ENCODE results near the gene CDK5RAP1. TPM values are rescaled to one million over a fixed set of nuclear protein-coding genes. Genes with fewer than 3 reads are reported as not detected.

CDK5RAP1 gene
- polyA plus RNA-seq, 2 donors = 19.5 to 29.2 TPM

DNA sequence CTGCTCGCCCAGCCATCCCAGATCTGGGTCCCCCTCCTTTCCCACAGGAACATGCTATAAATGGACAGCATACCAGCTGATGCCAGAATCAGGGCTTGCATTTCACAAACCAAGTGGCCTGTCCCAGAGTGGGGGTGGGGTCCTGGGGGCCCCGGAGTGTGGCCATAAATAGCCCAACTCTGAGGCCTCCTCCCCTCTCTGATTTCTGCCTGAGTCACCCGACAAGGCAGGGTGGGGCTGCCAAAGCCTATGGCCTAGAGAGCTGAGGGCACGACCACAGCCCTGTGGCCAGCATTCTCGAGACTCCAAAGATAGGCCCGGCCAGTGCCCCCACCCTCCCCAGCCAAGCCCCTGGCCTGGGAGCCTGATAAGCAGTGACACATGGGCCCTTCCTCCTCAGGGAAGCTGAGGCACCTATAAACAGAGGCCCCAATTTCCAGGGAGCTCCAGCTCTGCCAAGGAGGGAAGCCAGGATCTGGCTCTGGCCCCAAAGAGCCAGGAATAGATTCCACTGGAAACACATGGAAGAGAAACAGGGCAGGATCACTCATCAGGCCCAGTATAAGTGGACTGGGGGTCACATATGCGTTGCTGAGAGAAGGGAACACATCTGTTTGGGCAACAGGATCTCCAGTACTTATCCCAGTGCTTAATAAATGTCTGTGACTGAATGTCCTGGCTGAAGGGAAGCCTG lies 22.0 kb upstream of the CDK5RAP1 start:
- no peak overlapping the region for H3K4me3 ChIP-seq (ENCODE audit: low read depth in 1 of 2, low read length in 2 of 2)
- 46 to 53% methylated on average over 7 of the region's 7 CpGs for WGBS, 2 donors
- peaks cover 0 to 3% of the 10 kb centered on the region in 2 donors for H3K4me1 ChIP-seq (ENCODE audit: control insufficient read depth in 2 of 2, insufficient read depth in 2 of 2, low read length in 1 of 2)
- H3K36me3 ChIP-seq (ENCODE audit: control insufficient read depth in 2 of 2, insufficient read depth in 2 of 2, low read length in 1 of 2) = no peaks in the 10 kb centered on the region
- H3K9me3 ChIP-seq (ENCODE audit: control insufficient read depth in 2 of 2, insufficient read depth in 1 of 2, low read depth in 1 of 2, low read length in 1 of 2) = no peaks in the 10 kb centered on the region
- peak overlapping the region; percentile 45 to 60 for H3K27ac ChIP-seq (ENCODE audit: low read depth in 2 of 2, low read length in 1 of 2)
- H3K27me3 ChIP-seq (ENCODE audit: control insufficient read depth in 1 of 2, insufficient read depth in 2 of 2, low read length in 2 of 2) = no peaks in the 10 kb centered on the region

DNA sequence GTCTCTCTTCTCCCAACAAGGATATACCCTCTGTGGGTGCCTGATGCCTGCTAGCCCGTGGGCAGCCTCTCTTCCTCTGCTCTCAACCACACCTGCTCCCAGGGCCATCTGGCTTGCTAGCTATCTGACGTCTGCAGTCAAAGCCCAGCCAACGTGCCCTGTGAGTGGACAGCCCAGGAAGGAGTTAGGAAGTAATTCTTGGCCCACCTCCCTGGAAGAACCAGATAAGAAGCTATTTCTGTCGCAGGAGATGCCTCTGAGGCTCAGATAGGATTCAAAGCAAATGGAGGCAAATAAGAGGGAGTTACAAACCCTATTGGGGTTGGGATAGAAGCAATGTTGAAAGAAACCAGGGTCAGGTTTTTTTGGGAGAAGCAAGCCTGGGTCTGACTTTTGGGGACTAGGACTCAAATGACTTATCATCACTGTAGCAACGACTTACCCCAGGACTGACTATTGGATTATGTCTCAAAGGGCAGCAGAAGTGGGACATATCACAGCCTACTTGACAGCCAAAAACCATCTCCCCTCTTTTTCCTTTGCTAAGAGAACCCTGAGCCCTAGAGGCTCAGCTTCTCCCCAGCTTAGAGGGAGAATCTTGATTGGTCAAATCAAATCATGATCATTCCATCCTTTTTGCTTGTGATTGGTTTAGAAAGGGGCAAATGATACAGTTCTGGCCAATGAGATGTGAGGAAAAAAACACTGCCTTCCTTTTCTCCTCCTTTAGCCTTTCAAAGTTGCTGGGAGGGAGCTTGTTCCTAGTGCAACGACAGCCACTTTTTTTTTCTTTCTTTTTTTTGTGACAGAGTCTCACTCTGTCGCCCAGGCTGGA lies 18.0 kb upstream of the CDK5RAP1 start:
- Histone ChIP-seq H3K4me3 (ENCODE audit: low read depth in 1 of 2, low read length in 2 of 2) (no peak overlapping the region), H3K4me1 (ENCODE audit: control insufficient read depth in 2 of 2, insufficient read depth in 2 of 2, low read length in 1 of 2) (peaks cover 0 to 3% of the 10 kb centered on the region in 2 donors), H3K27ac (ENCODE audit: low read depth in 2 of 2, low read length in 1 of 2) (no peak overlapping the region), H3K36me3 (ENCODE audit: control insufficient read depth in 2 of 2, insufficient read depth in 2 of 2, low read length in 1 of 2) (peaks cover 0 to 2% of the 10 kb centered on the region in 2 donors), H3K9me3 (ENCODE audit: control insufficient read depth in 2 of 2, insufficient read depth in 1 of 2, low read depth in 1 of 2, low read length in 1 of 2) (no peaks in the 10 kb centered on the region), H3K27me3 (ENCODE audit: control insufficient read depth in 1 of 2, insufficient read depth in 2 of 2, low read length in 2 of 2) (no peaks in the 10 kb centered on the region)
- WGBS, 2 donors = 58 to 63% methylated on average over 7 of the region's 7 CpGs

DNA sequence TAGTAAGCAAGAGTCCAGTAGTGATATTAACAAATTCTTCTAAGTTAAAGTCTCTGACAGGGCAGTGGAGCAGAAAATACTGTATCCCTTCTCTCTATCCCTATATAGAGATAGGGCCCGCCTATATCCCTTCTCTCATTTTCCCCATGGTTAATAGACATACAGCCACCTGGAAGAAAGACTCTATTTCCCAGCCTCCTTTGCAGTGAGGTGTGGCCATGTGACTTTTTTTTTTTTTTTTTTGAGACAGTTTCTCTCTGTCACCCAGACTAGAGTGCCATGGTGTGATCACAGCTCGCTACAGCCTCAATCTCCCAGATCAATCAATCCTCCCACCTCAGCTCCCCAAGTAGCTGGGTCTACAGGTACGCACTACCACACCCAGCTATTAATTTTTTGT lies 16.7 kb upstream of the CDK5RAP1 start:
- Histone ChIP-seq H3K9me3 (ENCODE audit: control insufficient read depth in 2 of 2, insufficient read depth in 1 of 2, low read depth in 1 of 2, low read length in 1 of 2) (no peaks in the 10 kb centered on the region), H3K27me3 (ENCODE audit: control insufficient read depth in 1 of 2, insufficient read depth in 2 of 2, low read length in 2 of 2) (no peaks in the 10 kb centered on the region), H3K36me3 (ENCODE audit: control insufficient read depth in 2 of 2, insufficient read depth in 2 of 2, low read length in 1 of 2) (peaks cover 0 to 2% of the 10 kb centered on the region in 2 donors), H3K4me1 (ENCODE audit: control insufficient read depth in 2 of 2, insufficient read depth in 2 of 2, low read length in 1 of 2) (no peaks in the 10 kb centered on the region), H3K27ac (ENCODE audit: low read depth in 2 of 2, low read length in 1 of 2) (no peak overlapping the region), H3K4me3 (ENCODE audit: low read depth in 1 of 2, low read length in 2 of 2) (no peak overlapping the region)
- 90 to 91% methylated on average over 3 of the region's 3 CpGs for WGBS, 2 donors

DNA sequence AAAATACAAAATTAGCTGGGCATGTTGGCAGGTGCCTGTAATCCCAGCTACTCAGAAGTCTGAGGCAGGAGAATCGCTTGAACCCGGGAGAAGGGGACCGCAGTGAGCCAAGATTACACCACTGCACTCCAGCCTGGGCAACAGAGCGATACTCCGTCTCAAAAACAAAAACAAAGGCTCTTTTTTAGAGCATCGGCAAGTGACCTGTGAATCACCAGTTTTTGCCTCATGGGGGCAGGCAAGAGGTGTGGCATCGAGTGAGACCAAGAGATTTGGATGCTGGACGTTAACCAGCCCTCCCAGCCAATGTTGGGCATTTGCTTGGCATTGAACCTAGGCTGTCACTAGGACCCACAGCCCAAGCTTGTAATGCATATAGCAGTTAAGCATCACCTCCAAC lies 14.6 kb upstream of the CDK5RAP1 start:
- H3K27ac ChIP-seq (ENCODE audit: low read depth in 2 of 2, low read length in 1 of 2) = no peak overlapping the region
- no peaks in the 10 kb centered on the region for H3K27me3 ChIP-seq (ENCODE audit: control insufficient read depth in 1 of 2, insufficient read depth in 2 of 2, low read length in 2 of 2)
- H3K4me3 ChIP-seq (ENCODE audit: low read depth in 1 of 2, low read length in 2 of 2) = no peak overlapping the region
- no peaks in the 10 kb centered on the region for H3K9me3 ChIP-seq (ENCODE audit: control insufficient read depth in 2 of 2, insufficient read depth in 1 of 2, low read depth in 1 of 2, low read length in 1 of 2)
- H3K4me1 ChIP-seq (ENCODE audit: control insufficient read depth in 2 of 2, insufficient read depth in 2 of 2, low read length in 1 of 2) = no peaks in the 10 kb centered on the region
- H3K36me3 ChIP-seq (ENCODE audit: control insufficient read depth in 2 of 2, insufficient read depth in 2 of 2, low read length in 1 of 2) = peaks cover 0 to 10% of the 10 kb centered on the region in 2 donors
- WGBS, 2 donors = 51 to 54% methylated on average over 8 of the region's 8 CpGs

DNA sequence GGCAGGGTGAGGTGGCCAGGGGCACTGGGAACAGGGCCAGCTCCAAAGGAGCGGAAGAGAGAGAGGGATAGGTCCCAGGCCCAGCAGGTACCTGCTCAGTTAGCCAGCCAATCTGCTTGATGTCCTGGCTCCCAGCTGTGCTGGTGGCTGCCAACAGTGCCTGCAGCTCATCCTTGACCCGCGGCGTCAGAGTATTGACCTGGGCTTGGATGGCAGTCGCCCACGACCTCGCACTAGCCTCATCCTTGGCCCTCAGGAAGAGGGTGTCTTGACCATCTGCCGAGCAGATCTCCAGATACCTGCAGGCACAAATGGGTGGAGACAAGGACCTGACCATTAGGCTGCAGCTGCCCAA lies 11.1 kb upstream of the CDK5RAP1 start:
- 92% methylated on average over 8 of the region's 8 CpGs for WGBS, 2 donors
- Histone ChIP-seq H3K4me1 (ENCODE audit: control insufficient read depth in 2 of 2, insufficient read depth in 2 of 2, low read length in 1 of 2) (no peaks in the 10 kb centered on the region), H3K4me3 (ENCODE audit: low read depth in 1 of 2, low read length in 2 of 2) (no peak overlapping the region), H3K36me3 (ENCODE audit: control insufficient read depth in 2 of 2, insufficient read depth in 2 of 2, low read length in 1 of 2) (peaks cover 0 to 24% of the 10 kb centered on the region in 2 donors), H3K9me3 (ENCODE audit: control insufficient read depth in 2 of 2, insufficient read depth in 1 of 2, low read depth in 1 of 2, low read length in 1 of 2) (no peaks in the 10 kb centered on the region), H3K27ac (ENCODE audit: low read depth in 2 of 2, low read length in 1 of 2) (no peak overlapping the region), H3K27me3 (ENCODE audit: control insufficient read depth in 1 of 2, insufficient read depth in 2 of 2, low read length in 2 of 2) (no peaks in the 10 kb centered on the region)

DNA sequence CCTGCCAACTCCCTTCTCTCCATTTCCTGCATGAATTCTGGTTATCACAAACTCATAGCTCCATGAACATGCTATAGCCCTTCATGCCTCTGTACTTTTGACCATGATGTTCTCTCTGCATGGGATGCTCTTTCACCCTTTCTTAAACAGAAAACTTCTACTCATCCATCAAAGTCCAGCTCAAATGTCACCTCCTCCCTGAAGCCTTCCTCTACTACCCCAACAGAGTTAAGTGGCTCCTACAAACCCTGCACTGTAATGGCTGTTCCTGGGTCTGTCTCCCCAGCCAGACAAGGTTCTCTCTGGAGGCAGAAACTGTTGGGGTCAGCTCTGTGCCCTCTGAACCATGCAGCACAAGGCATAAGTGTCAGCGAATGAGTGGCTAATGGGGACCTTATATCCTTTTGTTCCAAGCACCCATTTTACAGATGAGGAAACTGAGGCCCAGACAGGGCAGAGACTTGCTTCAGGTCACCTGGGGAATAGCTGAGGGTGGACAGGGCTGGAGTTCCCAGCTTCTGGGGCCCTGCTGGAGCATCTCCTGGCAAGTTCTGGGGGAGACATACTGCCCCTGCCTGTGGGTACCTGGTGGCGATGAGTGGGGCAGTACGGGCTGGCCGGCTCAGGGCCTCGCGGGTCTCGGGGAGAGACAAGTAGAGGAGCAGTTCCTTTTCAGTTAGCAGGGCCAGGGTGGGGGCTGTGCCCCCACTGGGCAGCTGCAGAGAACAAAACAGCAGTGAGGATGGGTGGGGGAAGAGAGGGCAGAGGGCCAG lies 10.6 kb upstream of the CDK5RAP1 start:
- no peak overlapping the region for H3K4me3 ChIP-seq (ENCODE audit: low read depth in 1 of 2, low read length in 2 of 2)
- 94 to 96% methylated on average over 7 of the region's 7 CpGs for WGBS, 2 donors
- H3K9me3 ChIP-seq (ENCODE audit: control insufficient read depth in 2 of 2, insufficient read depth in 1 of 2, low read depth in 1 of 2, low read length in 1 of 2) = no peaks in the 10 kb centered on the region
- H3K27me3 ChIP-seq (ENCODE audit: control insufficient read depth in 1 of 2, insufficient read depth in 2 of 2, low read length in 2 of 2) = no peaks in the 10 kb centered on the region
- peaks cover 0 to 27% of the 10 kb centered on the region in 2 donors for H3K36me3 ChIP-seq (ENCODE audit: control insufficient read depth in 2 of 2, insufficient read depth in 2 of 2, low read length in 1 of 2)
- H3K4me1 ChIP-seq (ENCODE audit: control insufficient read depth in 2 of 2, insufficient read depth in 2 of 2, low read length in 1 of 2) = no peaks in the 10 kb centered on the region
- H3K27ac ChIP-seq (ENCODE audit: low read depth in 2 of 2, low read length in 1 of 2) = no peak overlapping the region

DNA sequence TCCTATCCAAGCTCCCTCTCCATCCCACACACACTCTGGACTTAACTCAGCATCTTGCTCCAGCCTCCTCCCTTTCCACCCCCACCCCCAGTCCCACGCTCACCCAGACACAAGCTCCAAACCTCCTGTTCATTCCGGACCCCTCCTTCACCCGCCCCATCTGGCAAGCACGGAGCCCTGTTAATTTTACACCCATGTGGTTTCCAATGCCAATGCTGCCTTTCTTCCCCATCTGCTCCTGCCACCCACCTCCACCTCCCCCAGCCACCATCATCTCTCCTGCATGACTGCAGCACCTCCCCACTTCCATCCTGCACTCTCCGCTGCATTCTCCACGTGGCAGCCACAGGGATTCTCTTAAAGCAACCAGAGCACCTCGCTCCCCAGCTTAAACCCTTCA lies 9.9 kb upstream of the CDK5RAP1 start:
- Histone ChIP-seq H3K4me3 (ENCODE audit: low read depth in 1 of 2, low read length in 2 of 2) (no peak overlapping the region), H3K27ac (ENCODE audit: low read depth in 2 of 2, low read length in 1 of 2) (no peak overlapping the region), H3K27me3 (ENCODE audit: control insufficient read depth in 1 of 2, insufficient read depth in 2 of 2, low read length in 2 of 2) (no peaks in the 10 kb centered on the region), H3K4me1 (ENCODE audit: control insufficient read depth in 2 of 2, insufficient read depth in 2 of 2, low read length in 1 of 2) (no peaks in the 10 kb centered on the region), H3K36me3 (ENCODE audit: control insufficient read depth in 2 of 2, insufficient read depth in 2 of 2, low read length in 1 of 2) (peaks cover 0 to 26% of the 10 kb centered on the region in 2 donors), H3K9me3 (ENCODE audit: control insufficient read depth in 2 of 2, insufficient read depth in 1 of 2, low read depth in 1 of 2, low read length in 1 of 2) (no peaks in the 10 kb centered on the region)
- WGBS, 2 donors = 89% methylated on average over 7 of the region's 7 CpGs

DNA sequence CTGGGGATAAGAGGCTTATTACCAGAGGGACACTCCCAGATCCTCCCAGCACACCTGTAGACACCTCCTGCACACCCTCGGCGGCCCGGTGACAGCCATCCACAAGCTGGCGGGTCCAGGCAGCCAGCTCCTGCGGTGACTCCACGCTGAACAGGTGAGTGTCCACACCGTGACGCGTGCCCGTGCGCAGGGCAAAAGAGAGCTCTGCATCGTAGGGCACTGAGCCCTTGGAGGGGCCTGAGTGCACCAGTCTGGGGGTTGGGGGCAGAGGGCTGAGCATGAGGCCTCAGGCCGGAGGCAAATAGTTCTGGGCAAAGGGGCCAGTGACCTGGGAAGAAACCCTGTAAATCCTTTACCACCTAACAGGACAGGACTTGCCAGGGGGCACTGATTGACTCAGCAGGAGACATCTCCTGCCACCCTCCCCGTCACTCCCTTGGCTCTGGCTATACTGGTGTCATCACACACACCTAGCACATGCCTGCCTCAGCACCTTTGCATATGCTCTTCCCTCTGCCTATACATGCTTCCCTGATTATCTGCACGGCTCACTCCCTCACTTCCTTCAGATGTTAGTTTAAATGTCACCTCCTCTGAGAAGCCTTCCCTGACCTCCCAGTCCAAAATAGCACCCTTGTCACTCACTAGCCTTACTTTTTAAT lies 8.9 kb upstream of the CDK5RAP1 start:
- 92 to 94% methylated on average over 15 of the region's 15 CpGs for WGBS, 2 donors
- no peak overlapping the region for H3K27ac ChIP-seq (ENCODE audit: low read depth in 2 of 2, low read length in 1 of 2)
- peaks cover 0 to 25% of the 10 kb centered on the region in 2 donors for H3K36me3 ChIP-seq (ENCODE audit: control insufficient read depth in 2 of 2, insufficient read depth in 2 of 2, low read length in 1 of 2)
- H3K4me3 ChIP-seq (ENCODE audit: low read depth in 1 of 2, low read length in 2 of 2) = no peak overlapping the region
- H3K27me3 ChIP-seq (ENCODE audit: control insufficient read depth in 1 of 2, insufficient read depth in 2 of 2, low read length in 2 of 2) = no peaks in the 10 kb centered on the region
- H3K4me1 ChIP-seq (ENCODE audit: control insufficient read depth in 2 of 2, insufficient read depth in 2 of 2, low read length in 1 of 2) = no peaks in the 10 kb centered on the region
- no peaks in the 10 kb centered on the region for H3K9me3 ChIP-seq (ENCODE audit: control insufficient read depth in 2 of 2, insufficient read depth in 1 of 2, low read depth in 1 of 2, low read length in 1 of 2)
